Omental fat pad (tissue), 4 donors: Measurements from ENCODE around the gene NPS. TPM values are rescaled to one million over a fixed set of nuclear protein-coding genes. Genes with fewer than 3 reads are reported as not detected.

ENCODE experiments used
- ATAC-seq: fragments of 150-250 bp; one replicate; pipeline ENCODE4 v1.9.1; 2016; ENCODE audit warnings: mild to moderate bottlenecking, moderate library complexity; ENCODE audit not compliant: low FRiP score
- DNase-seq: peaks from one replicate; pipeline ENCODE4 v3.0.0-alpha.2; 2019; ENCODE audit warnings: low spot score
- CTCF ChIP-seq, 3 donors: fragments of 450-650 bp; IDR thresholded peaks; one replicate each; pipeline ENCODE4 v1.5.1; 2016 to 2017; ENCODE audit warnings: antibody characterized with exemption in 3 of 3, mild to moderate bottlenecking in 3 of 3, moderate library complexity in 2 of 3
- total RNA-seq, 4 donors: library from RNA; depleted of rRNA; stranded (reverse); fragments of >200 nt; gene quantifications; one replicate each; pipeline ENCODE4 v1.1.0, GENCODE V29; 2016

Gene NPS
- total RNA-seq, result not detected

- no peak for TF ChIP-seq CTCF (IDR thresholded peaks at IDR 0.05)
- no peak for ATAC-seq
These were observed at the start of gene NPS for GRCh38 chr10:127549009-127549408. TSS of gene NPS (plus strand) at chr10:127549309. CDS start at chr10:127549369, 60 bp downstream.

GRCh38 chr10:127500127-127500526 lies 49.0 kb upstream of the NPS start:
- no peak for TF ChIP-seq CTCF (IDR thresholded peaks at IDR 0.05)
- DNase-seq (no peak), ATAC-seq (no peak)

More at GRCh38 chr10:127549009-127549408, at the start of gene NPS:
- no peak for DNase-seq

- DNase-seq (no peak), ATAC-seq (no peak)
- no peak for TF ChIP-seq CTCF (IDR thresholded peaks at IDR 0.05)
These were observed 43.0 kb upstream of the NPS start for GRCh38 chr10:127506094-127506493.

- no peak for TF ChIP-seq CTCF (IDR thresholded peaks at IDR 0.05)
- DNase-seq, result no peak
- no peak for ATAC-seq
These were observed 26.8 kb upstream of the NPS start for GRCh38 chr10:127522298-127522697.

- TF ChIP-seq CTCF (IDR thresholded peaks at IDR 0.05), result no peak
- no peak for ATAC-seq
- no peak for DNase-seq
These were observed 25.6 kb upstream of the NPS start for GRCh38 chr10:127523476-127523875.

GRCh38 chr10:127524229-127524628 lies 24.9 kb upstream of the NPS start:
- DNase-seq, result no peak
- no peak for ATAC-seq
- no peak for TF ChIP-seq CTCF (IDR thresholded peaks at IDR 0.05)

GRCh38 chr10:127524908-127525665 lies 24.0 kb upstream of the NPS start:
- ATAC-seq, result peak; percentile 54

More at GRCh38 chr10:127524908-127525665, 24.0 kb upstream of the NPS start:
- DNase-seq, result no peak
- no peak for TF ChIP-seq CTCF (IDR thresholded peaks at IDR 0.05)
